Urothelium cell line (cell line): Measurements from ENCODE around the gene HS3ST6.
"Not testable (repeated sequence)": the region's sequence is repeated elsewhere in the genome, so short reads cannot be mapped to it uniquely, and the experiment has no call there.

Experiments used
- DNase-seq: peaks from one replicate; pipeline ENCODE4 v3.0.0; 2011; ENCODE audit warnings: low spot score, mixed read lengths
- FAIRE-seq: peaks from 2 replicates; lab custom pipeline; 2011; peaks lifted over from hg19 to GRCh38; lab: Jason Lieb, UNC

The HS3ST6 gene

GRCh38 chr16:1909561-1910231 is 8.5 kb downstream of the HS3ST6 start:
- no peak for DNase-seq

GRCh38 chr16:1908983-1909382 is 9.2 kb downstream of the HS3ST6 start:
- FAIRE-seq: no peak

More at GRCh38 chr16:1909561-1910231, 8.5 kb downstream of the HS3ST6 start:
- FAIRE-seq: no peak

GRCh38 chr16:1908184-1908583 is 10.0 kb downstream of the HS3ST6 start:
- no peak for FAIRE-seq

More at GRCh38 chr16:1908983-1909382, 9.2 kb downstream of the HS3ST6 start:
- DNase-seq: no peak

GRCh38 chr16:1907226-1907860 is 10.9 kb downstream of the HS3ST6 start:
- DNase-seq: no peak

More at GRCh38 chr16:1908184-1908583, 10.0 kb downstream of the HS3ST6 start:
- DNase-seq: no peak

GRCh38 chr16:1906846-1907165 is 11.4 kb downstream of the HS3ST6 start:
- DNase-seq: no peak
- no peak for FAIRE-seq

More at GRCh38 chr16:1907226-1907860, 10.9 kb downstream of the HS3ST6 start:
- no peak for FAIRE-seq

GRCh38 chr16:1906055-1906845 is 12.0 kb downstream of the HS3ST6 start:
- DNase-seq: no peak
- FAIRE-seq: peak; percentile 17

GRCh38 chr16:1903845-1904840 is 14.1 kb downstream of the HS3ST6 start:
- no peak for FAIRE-seq
- DNase-seq: no peak

- DNase-seq: no peak
- no peak for FAIRE-seq
Observed at GRCh38 chr16:1903220-1903574, 15.0 kb downstream of the HS3ST6 start.

- DNase-seq: no peak
- no peak for FAIRE-seq
Observed at GRCh38 chr16:1902547-1903219, 15.5 kb downstream of the HS3ST6 start.

- no peak for FAIRE-seq
Observed at GRCh38 chr16:1900452-1900774, 17.8 kb downstream of the HS3ST6 start.

GRCh38 chr16:1899641-1900451 is 18.4 kb downstream of the HS3ST6 start:
- DNase-seq (no peak), FAIRE-seq (no peak)

More at GRCh38 chr16:1900452-1900774, 17.8 kb downstream of the HS3ST6 start:
- DNase-seq: no peak

GRCh38 chr16:1897692-1898091 is 20.5 kb downstream of the HS3ST6 start:
- FAIRE-seq: not testable (repeated sequence)

GRCh38 chr16:1895949-1896675 is 22.1 kb downstream of the HS3ST6 start:
- DNase-seq (no peak), FAIRE-seq (no peak)

More at GRCh38 chr16:1897692-1898091, 20.5 kb downstream of the HS3ST6 start:
- DNase-seq: not testable (repeated sequence)

GRCh38 chr16:1895068-1895467 is 23.1 kb downstream of the HS3ST6 start:
- FAIRE-seq (no peak), DNase-seq (no peak)

- no peak for DNase-seq
- no peak for FAIRE-seq
Observed at GRCh38 chr16:1890708-1891050, 27.5 kb downstream of the HS3ST6 start.

- no peak for DNase-seq
Observed at GRCh38 chr16:1890024-1890707, 28.0 kb downstream of the HS3ST6 start.

GRCh38 chr16:1887711-1888354 is 30.4 kb downstream of the HS3ST6 start:
- no peak for DNase-seq
- no peak for FAIRE-seq

More at GRCh38 chr16:1890024-1890707, 28.0 kb downstream of the HS3ST6 start:
- FAIRE-seq: no peak

GRCh38 chr16:1884889-1885288 is 33.3 kb downstream of the HS3ST6 start:
- FAIRE-seq: no peak
- DNase-seq: no peak
